ENCODE results near the gene KERA.

DNA sequence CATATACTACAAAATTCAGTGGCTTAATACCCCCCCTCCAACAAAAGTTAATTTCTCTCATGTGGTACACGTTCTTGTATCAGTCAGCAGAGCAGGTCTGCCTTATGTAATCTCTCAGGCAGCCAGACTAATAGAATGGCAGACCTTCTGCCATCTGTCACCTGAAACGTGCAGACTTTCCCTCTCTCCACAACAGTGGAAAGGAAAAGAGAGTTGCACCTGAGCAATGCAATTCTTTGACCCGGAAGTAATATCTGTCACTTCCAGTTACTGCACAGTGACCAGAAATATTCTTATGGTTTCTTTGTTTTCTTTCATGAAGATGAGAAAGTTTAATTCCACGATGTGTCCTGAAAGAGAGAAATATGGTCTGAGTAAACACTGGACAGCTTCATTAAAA lies 14.4 kb downstream of the KERA start:
- TF ChIP-seq, protein P1, sequence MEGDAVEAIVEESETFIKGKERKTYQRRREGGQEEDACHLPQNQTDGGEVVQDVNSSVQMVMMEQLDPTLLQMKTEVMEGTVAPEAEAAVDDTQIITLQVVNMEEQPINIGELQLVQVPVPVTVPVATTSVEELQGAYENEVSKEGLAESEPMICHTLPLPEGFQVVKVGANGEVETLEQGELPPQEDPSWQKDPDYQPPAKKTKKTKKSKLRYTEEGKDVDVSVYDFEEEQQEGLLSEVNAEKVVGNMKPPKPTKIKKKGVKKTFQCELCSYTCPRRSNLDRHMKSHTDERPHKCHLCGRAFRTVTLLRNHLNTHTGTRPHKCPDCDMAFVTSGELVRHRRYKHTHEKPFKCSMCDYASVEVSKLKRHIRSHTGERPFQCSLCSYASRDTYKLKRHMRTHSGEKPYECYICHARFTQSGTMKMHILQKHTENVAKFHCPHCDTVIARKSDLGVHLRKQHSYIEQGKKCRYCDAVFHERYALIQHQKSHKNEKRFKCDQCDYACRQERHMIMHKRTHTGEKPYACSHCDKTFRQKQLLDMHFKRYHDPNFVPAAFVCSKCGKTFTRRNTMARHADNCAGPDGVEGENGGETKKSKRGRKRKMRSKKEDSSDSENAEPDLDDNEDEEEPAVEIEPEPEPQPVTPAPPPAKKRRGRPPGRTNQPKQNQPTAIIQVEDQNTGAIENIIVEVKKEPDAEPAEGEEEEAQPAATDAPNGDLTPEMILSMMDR (optimal IDR thresholded peaks at IDR 0.05 in 1 of 3, IDR thresholded peaks at IDR 0.05 in 1 of 3, conservative IDR thresholded peaks at IDR 0.05 in 1 of 3; ENCODE audit: extremely low read depth in 1 of 3, insufficient read depth in 2 of 3, low read length in 3 of 3) = no peak
- no peak for TF ChIP-seq EZH2 (IDR thresholded peaks at IDR 0.05; ENCODE audit: low read length)
